Gastrocnemius medialis (tissue), 4 donors: ENCODE data around the gene BTBD19. TPM values are rescaled to one million over a fixed set of nuclear protein-coding genes. Genes with fewer than 3 reads are reported as not detected.

Experiments used
- ATAC-seq, 2 donors: fragments of 150-250 bp; one replicate each; pipeline ENCODE4 v1.9.1; 2016
- DNase-seq, 2 donors: peaks; one replicate each; pipeline ENCODE4 v3.0.0-alpha.2; 2019
- H3K27ac ChIP-seq, 4 donors: fragments of 200-600 bp; sonication (generic); 1 replicate in 1 of 4; 2 replicates in 3 of 4; pipeline ENCODE4 v1.5.1; 2016 to 2018; ENCODE audit warnings: mild to moderate bottlenecking in 2 of 4, moderate library complexity in 1 of 4
- H3K27me3 ChIP-seq, 3 donors: fragments of 200-600 bp; sonication (generic) in 2 of 3; 1 replicate in 1 of 3; 2 replicates in 2 of 3; pipeline versions ENCODE4 v1.5.1 to v1.6.0; 2016 to 2019; ENCODE audit warnings: mild to moderate bottlenecking in 1 of 3, moderate library complexity in 1 of 3
- H3K36me3 ChIP-seq, 2 donors: fragments of 200-600 bp; sonication (generic) in 1 of 2; one replicate each; pipeline ENCODE4 v1.5.1; 2017 to 2018
- H3K4me1 ChIP-seq, 2 donors: fragments of 200-600 bp; sonication (generic) in 1 of 2; one replicate each; pipeline ENCODE4 v1.5.1; 2016 to 2017; ENCODE audit warnings: mild to moderate bottlenecking in 2 of 2
- H3K4me3 ChIP-seq, 4 donors: fragments of 200-600 bp; sonication (generic) in 3 of 4; 1 replicate in 1 of 4; 2 replicates in 3 of 4; pipeline ENCODE4 v1.5.1; 2016 to 2019; ENCODE audit warnings: mild to moderate bottlenecking in 2 of 4
- H3K9me3 ChIP-seq, 3 donors: fragments of 200-600 bp; sonication (generic) in 2 of 3; 1 replicate in 1 of 3; 2 replicates in 2 of 3; pipeline ENCODE4 v1.5.1; 2016 to 2019
- POLR2A ChIP-seq, 2 donors: fragments of 450-650 bp; IDR thresholded peaks; one replicate each; pipeline ENCODE4 v1.6.1; 2017; ENCODE audit warnings: antibody characterized with exemption in 2 of 2, mild to moderate bottlenecking in 2 of 2, moderate library complexity in 2 of 2
- in situ Hi-C, 4 donors: fragments of 200-750 bp; cut with MboI; loops; one replicate each; pipeline versions ENCODE4 v1.15.0 to v1.8.0; 2017; ENCODE audit warnings: low sequenced_read_pairs in 4 of 4
- intact Hi-C: fragments of 100-400 bp; cut with DNase I; formaldehyde crosslinking; loops from one replicate; pipeline ENCODE4 v1.15.1; 2023; ENCODE audit warnings: low total_unique reads
- total RNA-seq, 4 donors: library from RNA; depleted of rRNA; stranded (reverse); fragments of >200 nt; gene quantifications; one replicate each; pipeline versions ENCODE4 v1.1.0 to v1.2.3, GENCODE V29; 2016
- TF ChIP-seq, protein P1 (sequence below), 5 experiments: fragments of 450-650 bp in 3 of 5; fragments of 200-600 bp in 2 of 5; sonication (generic) in 2 of 5; IDR thresholded peaks in 4 of 5; conservative IDR thresholded peaks in 1 of 5; 1 replicate in 4 of 5; 2 replicates in 1 of 5; pipeline ENCODE4 v1.5.1; 2016 to 2019; ENCODE audit warnings: antibody characterized with exemption in 5 of 5, mild to moderate bottlenecking in 3 of 5, moderate library complexity in 3 of 5

The BTBD19 gene
- total RNA-seq, 4 donors from 2014 or later = 0.71 to 1.4 (median 0.91) TPM; not detected in 1

DNA sequence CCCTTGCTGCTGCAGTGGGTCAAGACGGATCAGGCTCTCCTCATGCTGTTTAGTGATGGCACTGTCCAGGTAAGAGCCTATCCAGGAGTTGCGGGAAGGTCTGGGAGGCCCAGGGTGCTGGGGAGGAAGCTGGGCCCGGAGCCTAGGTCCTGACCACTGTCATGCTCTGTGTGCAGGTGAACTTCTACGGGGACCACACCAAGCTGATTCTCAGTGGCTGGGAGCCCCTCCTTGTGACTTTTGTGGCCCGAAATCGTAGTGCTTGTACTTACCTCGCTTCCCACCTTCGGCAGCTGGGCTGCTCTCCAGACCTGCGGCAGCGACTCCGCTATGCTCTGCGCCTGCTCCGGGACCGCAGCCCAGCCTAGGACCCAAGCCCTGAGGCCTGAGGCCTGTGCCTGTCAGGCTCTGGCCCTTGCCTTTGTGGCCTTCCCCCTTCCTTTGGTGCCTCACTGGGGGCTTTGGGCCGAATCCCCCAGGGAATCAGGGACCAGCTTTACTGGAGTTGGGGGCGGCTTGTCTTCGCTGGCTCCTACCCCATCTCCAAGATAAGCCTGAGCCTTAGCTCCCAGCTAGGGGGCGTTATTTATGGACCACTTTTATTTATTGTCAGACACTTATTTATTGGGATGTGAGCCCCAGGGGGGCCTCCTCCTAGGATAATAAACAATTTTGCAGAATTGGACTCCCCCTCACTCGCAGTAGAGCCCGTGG, 2.9 kb upstream of the BTBD19 start:
- Histone ChIP-seq H3K9me3 (no peaks in the 10 kb centered on the region), H3K4me3 (no peak overlapping the region), H3K36me3 (peaks cover 0 to 18% of the 10 kb centered on the region in 2 donors), H3K4me1 (peaks cover 37 to 72% of the 10 kb centered on the region in 2 donors), H3K27me3 (no peaks in the 10 kb centered on the region), H3K27ac (peak overlapping the region; percentile 21 to 94 (median 92))
- DNase-seq (no peak), ATAC-seq (no peak)
- no peak for TF ChIP-seq POLR2A (IDR thresholded peaks at IDR 0.05)
- TF ChIP-seq, protein P1, sequence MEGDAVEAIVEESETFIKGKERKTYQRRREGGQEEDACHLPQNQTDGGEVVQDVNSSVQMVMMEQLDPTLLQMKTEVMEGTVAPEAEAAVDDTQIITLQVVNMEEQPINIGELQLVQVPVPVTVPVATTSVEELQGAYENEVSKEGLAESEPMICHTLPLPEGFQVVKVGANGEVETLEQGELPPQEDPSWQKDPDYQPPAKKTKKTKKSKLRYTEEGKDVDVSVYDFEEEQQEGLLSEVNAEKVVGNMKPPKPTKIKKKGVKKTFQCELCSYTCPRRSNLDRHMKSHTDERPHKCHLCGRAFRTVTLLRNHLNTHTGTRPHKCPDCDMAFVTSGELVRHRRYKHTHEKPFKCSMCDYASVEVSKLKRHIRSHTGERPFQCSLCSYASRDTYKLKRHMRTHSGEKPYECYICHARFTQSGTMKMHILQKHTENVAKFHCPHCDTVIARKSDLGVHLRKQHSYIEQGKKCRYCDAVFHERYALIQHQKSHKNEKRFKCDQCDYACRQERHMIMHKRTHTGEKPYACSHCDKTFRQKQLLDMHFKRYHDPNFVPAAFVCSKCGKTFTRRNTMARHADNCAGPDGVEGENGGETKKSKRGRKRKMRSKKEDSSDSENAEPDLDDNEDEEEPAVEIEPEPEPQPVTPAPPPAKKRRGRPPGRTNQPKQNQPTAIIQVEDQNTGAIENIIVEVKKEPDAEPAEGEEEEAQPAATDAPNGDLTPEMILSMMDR (IDR thresholded peaks at IDR 0.05 in 4 of 5, conservative IDR thresholded peaks at IDR 0.05 in 1 of 5) = no peak
- intact Hi-C loops = no loop called here
- in situ Hi-C loops = no loop called here

DNA sequence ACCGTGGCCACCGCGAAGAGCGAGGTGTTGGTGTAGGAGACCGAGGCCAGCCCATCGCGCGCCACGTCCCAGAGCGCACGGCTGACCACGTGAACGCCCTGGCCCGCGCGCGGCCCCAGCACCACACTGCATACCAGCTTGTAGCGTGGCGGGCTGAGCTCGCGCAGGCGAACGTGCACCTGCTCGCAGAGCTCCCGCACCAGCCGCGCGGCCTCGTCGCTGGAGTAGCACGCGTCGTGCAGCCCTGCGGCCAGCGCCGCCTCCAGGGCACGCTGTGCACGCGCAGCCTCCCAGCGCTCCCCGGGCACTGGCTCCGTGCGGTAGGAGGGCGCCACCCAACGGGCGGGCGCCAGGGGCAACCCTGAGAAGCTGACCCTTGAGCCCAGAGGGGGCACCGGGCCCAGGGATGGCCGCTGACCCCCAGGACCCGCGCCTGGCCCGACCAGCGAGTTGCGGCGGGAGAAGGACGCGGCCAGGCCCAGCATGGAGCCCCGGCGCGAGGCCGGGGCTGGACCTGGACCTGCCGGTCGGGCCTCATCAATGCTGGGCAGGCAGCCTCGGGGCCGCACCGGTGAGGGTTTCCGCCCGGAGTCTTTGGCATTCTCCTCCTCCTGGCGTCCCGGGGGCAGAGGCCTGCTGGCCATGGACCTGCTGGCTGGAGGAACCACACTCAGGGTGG, 2.2 kb upstream of the BTBD19 start:
- Histone ChIP-seq H3K27ac (peak overlapping the region; percentile 84 to 94 (median 92)), H3K4me3 (peak overlapping the region in 3 of 4 donors; percentile 4 to 30 (median 25)), H3K27me3 (no peaks in the 10 kb centered on the region), H3K9me3 (no peaks in the 10 kb centered on the region), H3K4me1 (peaks cover 34 to 67% of the 10 kb centered on the region in 2 donors), H3K36me3 (peaks cover 0 to 18% of the 10 kb centered on the region in 2 donors)
- in situ Hi-C loops = no loop called here
- intact Hi-C loops = no loop called here
- TF ChIP-seq, protein P1 (IDR thresholded peaks at IDR 0.05 in 4 of 5, conservative IDR thresholded peaks at IDR 0.05 in 1 of 5) = no peak
- TF ChIP-seq POLR2A (IDR thresholded peaks at IDR 0.05) = no peak
- ATAC-seq (no peak), DNase-seq (no peak)

DNA sequence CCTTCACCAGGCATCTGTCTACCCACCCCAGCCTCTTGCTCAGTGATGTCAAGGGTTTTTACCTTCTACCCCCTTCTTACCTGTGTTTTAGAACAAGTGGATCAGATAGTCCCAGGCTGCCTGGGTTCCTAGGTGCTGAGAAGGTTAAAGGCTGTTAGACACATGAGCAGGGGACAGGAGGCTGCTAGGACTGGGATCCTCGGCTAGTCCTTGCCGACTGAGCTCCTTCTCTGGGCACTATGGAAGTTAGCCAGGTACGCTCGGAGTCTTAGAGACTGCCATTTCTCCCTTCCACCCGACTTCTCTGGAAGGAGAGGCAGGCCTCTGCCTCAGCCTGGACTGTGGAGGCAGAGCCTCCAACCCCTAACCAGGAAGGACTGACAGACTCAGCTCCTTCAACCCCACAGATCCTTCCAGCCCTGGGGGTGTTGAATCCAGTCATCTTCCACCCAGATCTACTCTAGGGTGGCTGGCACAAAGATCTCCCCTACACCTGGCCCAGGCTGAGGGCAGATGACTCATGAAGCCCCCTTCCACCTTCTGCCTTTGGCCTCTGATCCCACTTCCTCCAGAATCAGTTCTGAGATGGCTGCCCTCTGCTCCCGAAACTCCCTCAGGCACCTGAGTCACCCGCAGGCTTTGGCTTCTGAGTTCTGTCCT, 1.5 kb upstream of the BTBD19 start, which contains the start of gene DYNLT4:
Gene DYNLT4 (minus strand): TSS at position 648 of the 660 bp plus-strand sequence. CDS start 683 bp downstream, outside the sequence.
- Histone ChIP-seq H3K9me3 (no peaks in the 10 kb centered on the region), H3K36me3 (peaks cover 0 to 18% of the 10 kb centered on the region in 2 donors), H3K27me3 (no peaks in the 10 kb centered on the region), H3K27ac (peak within 1 kb of the TSS; percentile 84 to 94 (median 92)), H3K4me1 (peaks cover 34 to 70% of the 10 kb centered on the region in 2 donors), H3K4me3 (peak within 1 kb of the TSS; percentile 19 to 42 (median 32))
- TF ChIP-seq, protein P1 (IDR thresholded peaks at IDR 0.05 in 4 of 5, conservative IDR thresholded peaks at IDR 0.05 in 1 of 5) = no peak
- TF ChIP-seq POLR2A (IDR thresholded peaks at IDR 0.05) = peak; percentile 47 to 57
- no peak for DNase-seq
- in situ Hi-C loops = no loop called here
- no peak for ATAC-seq
- intact Hi-C loops = no loop called here

DNA sequence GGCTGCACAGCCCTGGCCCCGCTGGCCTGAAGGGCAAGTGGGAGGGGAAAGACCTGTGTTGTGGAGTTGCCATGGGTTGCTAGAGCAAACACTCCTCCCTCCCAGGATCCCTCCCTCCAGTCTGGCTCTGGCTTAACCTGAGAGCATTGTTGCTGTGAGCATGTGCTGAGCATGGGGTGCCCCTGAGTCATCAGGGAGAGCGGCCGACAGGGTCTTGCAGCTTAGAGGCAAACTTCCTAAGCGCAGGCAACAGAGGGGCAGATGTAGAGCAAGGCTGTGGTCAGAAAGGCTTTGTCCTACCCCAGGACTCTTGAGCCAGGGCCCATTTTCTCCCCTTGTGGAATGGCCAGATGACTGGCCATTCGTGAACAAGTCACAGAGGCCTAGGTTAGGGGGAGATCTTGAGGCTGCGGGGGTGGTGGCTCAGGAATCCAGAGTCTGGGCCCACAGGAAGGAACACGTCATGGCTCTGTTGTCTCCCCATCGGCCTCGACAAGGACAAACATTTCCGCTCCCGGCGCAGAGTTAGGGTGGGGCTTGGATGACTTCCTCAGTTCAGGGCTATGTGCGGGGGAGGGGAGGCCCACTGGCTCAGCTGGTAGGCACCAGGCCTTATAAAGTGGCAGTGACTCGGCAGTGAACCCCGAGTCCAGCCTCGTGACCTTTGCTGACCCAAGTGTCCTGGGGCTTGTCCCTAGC, 810 bp upstream of the BTBD19 start:
- DNase-seq (peak; percentile 88 to 96), ATAC-seq (peak; percentile 77 to 87)
- H3K4me1 ChIP-seq = peaks cover 30 to 64% of the 10 kb centered on the region in 2 donors
- in situ Hi-C loops (no loop called here), intact Hi-C loops (no loop called here)
- TF ChIP-seq POLR2A (IDR thresholded peaks at IDR 0.05) = peak; percentile 36 to 52
- TF ChIP-seq, protein P1 (IDR thresholded peaks at IDR 0.05 in 4 of 5, conservative IDR thresholded peaks at IDR 0.05 in 1 of 5) = peak in 1 of 5 experiments; percentile 19
- H3K27me3 ChIP-seq = no peaks in the 10 kb centered on the region
- peaks cover 0 to 18% of the 10 kb centered on the region in 2 donors for H3K36me3 ChIP-seq
- peak overlapping the region; percentile 19 to 42 (median 32) for H3K4me3 ChIP-seq
- peak overlapping the region; percentile 84 to 94 (median 92) for H3K27ac ChIP-seq
- H3K9me3 ChIP-seq = no peaks in the 10 kb centered on the region
